OCI-LY3 (cell line): ENCODE results near the gene PRMT9.

ENCODE experiments used
- EZH2phosphoT487 ChIP-seq: fragments of 200-600 bp; shearing (Covaris generic); IDR thresholded peaks from 2 replicates; pipeline ENCODE4 v1.6.1; 2018; ENCODE audit warnings: antibody characterized with exemption, mixed run types, low read depth
- TF ChIP-seq, protein P1 (sequence below): fragments of 200-600, 300-600 bp; sonication (generic); IDR thresholded peaks from 2 replicates; pipeline ENCODE4 v1.5.1; 2014; ENCODE audit warnings: antibody characterized with exemption, low read length, low read depth

DNA sequence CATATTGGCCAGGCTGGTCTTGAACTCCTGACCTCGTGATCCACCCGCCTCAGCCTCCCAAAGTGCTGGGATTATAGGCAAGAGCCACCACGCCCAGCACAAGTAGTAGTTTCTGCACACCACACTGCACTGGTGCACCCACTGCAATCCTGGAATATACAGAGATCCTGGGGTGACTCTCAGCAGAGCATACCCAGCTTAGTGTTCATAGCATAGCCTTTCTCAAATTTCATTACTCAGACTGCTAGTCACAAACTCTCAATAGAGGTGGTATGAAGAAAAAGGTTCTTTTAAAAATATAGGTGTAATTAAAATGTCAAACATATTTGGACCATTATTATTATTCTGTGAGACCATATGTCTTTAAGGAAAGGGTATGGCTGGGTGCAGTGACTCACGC, 41.7 kb upstream of the PRMT9 start:
- TF ChIP-seq, protein P1, sequence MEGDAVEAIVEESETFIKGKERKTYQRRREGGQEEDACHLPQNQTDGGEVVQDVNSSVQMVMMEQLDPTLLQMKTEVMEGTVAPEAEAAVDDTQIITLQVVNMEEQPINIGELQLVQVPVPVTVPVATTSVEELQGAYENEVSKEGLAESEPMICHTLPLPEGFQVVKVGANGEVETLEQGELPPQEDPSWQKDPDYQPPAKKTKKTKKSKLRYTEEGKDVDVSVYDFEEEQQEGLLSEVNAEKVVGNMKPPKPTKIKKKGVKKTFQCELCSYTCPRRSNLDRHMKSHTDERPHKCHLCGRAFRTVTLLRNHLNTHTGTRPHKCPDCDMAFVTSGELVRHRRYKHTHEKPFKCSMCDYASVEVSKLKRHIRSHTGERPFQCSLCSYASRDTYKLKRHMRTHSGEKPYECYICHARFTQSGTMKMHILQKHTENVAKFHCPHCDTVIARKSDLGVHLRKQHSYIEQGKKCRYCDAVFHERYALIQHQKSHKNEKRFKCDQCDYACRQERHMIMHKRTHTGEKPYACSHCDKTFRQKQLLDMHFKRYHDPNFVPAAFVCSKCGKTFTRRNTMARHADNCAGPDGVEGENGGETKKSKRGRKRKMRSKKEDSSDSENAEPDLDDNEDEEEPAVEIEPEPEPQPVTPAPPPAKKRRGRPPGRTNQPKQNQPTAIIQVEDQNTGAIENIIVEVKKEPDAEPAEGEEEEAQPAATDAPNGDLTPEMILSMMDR, result no peak
- no peak for TF ChIP-seq EZH2phosphoT487
